ENCODE results near the gene SERTAD3.
A peak's percentile ranks its signal among the peaks of the same experiment; 100 is the strongest.
"Not testable (repeated sequence)": the region's sequence is repeated elsewhere in the genome, so short reads cannot be mapped to it uniquely, and the experiment has no call there.

The SERTAD3 gene

GRCh38 chr19:40444000-40444824 is at the start of gene SERTAD3:
TSS of gene SERTAD3 (minus strand) at chr19:40444335. CDS start at chr19:40442080, 2,255 bp downstream.
- DNase-seq, result peak; percentile 98

DNA sequence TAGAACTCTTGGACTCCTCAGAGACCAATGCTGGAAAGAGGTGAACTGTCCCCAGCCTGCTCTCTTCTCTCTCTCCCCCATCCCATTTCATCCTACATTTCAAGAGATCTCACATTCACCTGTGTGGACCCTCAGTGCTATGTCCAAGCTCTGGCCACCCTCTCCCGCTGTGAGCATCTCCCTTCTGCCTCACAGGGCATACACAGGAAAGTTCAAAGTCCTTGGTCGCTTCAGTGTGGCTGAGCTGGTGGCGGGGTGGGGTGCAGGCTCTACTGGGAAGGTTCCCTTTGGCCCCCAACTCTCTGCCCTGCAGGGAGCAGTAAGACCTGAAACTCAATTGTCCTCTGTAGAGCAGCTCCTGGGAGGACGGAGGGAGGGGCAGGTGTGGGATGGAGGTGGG is 49.6 kb upstream of the SERTAD3 start:
- DNase-seq, result no peak

DNA sequence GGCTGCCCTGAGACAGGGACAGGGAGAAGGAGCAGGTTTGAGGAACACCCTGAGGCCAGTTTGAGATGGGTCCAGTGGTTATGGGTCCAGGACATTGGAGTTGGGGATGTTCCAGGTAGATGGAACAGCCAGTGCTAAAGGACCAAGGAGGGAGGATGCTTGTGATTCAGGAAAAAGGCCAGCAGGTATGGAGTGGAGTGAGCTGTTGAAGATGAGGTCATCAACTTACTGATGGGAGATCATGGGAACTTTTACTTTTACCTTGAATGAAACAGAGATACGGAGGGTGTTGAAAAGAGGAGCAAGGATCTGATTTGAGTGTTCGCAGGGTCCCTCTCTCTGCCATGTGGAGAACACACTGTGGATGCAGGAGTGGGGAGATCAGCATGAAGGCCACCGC is 48.1 kb upstream of the SERTAD3 start:
- no peak for DNase-seq

DNA sequence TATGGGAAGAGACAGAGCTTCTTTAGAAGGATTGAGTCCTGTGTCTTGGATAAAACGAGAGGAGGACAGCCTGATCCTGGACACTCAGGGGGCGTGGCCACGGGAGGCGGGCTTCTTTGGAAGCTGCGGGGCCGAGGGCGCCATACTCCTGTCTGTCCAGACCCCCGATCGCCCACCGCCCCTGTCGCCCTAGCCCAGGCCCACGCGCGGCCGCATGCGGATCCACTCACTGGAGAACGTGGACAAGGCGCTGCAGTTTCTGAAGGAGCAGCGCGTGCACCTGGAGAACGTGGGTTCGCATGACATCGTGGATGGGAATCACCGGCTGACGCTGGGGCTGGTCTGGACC is 45.7 kb upstream of the SERTAD3 start:
- DNase-seq, result no peak

- no peak for DNase-seq
Observed at GRCh38 chr19:40486017-40486416, 41.9 kb upstream of the SERTAD3 start.

DNA sequence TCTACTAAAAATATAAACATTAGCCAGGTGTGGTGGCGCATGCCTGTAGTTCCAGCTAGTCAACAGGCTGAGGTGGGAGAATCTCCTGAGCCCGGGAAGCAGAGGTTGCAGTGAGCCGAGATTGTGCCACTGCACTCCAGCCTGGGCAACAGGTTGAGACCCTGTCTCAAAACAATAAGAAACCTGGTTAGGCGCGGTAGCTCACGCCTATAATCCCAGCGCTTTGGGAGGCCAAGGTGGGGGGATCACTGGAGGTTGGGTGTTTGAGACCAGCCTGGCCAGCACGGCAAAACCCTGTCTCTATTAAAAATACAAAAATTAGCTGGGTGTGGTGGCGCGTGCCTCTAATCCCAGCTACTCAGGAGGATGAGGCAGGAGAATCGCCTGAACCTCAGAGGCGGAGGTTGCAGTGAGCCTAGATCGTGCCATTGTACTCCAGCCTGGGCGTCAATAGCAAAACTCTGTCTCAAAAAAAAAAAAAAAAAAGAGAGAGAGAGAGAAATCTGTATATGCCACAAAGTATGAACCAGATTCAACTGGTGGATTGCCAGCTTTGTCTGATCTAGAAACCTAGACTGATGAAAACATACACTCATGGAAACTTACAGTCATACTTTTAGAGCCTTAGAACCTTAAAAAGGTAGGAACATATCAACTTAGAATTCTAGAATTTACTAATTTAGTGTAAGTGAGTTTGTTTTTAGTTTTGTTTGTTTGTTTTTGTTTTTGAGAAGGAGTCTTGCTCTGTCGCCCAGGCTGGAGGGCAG is 31.9 kb upstream of the SERTAD3 start:
- not testable (repeated sequence) for DNase-seq

DNA sequence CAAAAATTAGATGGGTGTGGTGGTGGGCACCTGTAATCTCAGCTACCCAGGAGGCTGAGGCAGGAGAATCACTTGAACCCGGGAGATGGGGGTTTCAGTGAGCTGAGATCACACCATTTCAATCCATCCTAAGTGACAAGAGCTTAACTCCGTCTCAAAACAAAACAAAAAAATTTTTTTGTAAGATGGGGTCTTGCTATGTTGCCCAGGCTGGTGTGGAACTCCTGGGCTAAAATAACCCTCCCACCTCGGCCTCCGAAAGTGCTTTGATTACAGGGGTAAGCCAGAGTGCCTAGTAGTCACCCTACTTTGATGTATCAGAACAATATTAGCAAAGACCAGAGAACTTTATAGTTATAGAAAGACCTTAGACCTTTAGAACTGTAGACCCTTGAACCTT is 30.6 kb upstream of the SERTAD3 start:
- DNase-seq, result no peak

- no peak for DNase-seq
Observed at GRCh38 chr19:40472516-40472915, 28.4 kb upstream of the SERTAD3 start.

DNA sequence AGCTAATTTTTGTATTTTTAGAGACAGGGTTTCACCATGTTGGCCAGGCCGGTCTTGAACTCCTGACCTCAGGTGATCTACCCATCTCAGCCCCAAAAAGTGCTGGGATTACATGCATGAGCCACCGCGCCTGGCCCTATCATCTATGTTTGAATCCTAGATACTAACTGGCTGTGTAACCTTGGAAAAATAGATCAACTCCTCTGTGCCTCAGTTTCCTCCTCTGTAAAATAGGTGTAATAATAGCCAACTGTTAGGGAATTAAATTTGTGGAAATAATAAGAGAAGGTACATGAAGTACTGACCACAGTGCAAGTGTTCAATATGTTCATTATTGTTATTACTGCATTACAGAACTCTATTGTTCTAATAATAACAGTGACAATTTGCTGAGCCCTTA is 27.0 kb upstream of the SERTAD3 start:
- no peak for DNase-seq

DNA sequence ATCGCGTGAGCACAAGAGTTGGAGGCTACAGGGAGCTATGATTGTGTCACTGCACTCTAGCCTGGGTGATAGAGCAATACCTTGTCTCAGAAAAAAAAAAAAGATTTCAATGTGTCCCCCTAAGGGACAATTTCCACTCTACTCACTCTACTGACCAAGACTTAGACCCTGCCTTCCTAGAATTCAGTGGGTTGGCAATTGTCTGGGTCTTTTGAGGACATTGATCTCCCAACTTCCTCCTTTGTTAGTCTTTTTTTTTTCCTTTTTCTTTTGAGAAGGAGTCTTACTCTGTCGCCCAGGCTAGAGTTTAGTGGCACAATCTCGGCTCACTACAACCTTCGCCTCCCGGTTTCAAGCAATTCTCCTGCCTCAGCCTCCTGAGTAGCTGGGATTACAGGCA is 24.9 kb upstream of the SERTAD3 start:
- DNase-seq, result no peak

GRCh38 chr19:40466985-40467734 is 23.0 kb upstream of the SERTAD3 start, which contains the start of gene SPTBN4:
TSS of gene SPTBN4 (plus strand) at chr19:40467001. CDS start at chr19:40472622, 5,621 bp downstream.
- DNase-seq, result peak; percentile 16

GRCh38 chr19:40466219-40466984 is 22.3 kb upstream of the SERTAD3 start:
- DNase-seq, result peak; percentile 79

GRCh38 chr19:40465557-40466218 is 21.6 kb upstream of the SERTAD3 start, which contains the start of gene BLVRB:
TSS of gene BLVRB (minus strand) at chr19:40465745. CDS start at chr19:40465688, 57 bp downstream.
- DNase-seq, result peak; percentile 100

DNA sequence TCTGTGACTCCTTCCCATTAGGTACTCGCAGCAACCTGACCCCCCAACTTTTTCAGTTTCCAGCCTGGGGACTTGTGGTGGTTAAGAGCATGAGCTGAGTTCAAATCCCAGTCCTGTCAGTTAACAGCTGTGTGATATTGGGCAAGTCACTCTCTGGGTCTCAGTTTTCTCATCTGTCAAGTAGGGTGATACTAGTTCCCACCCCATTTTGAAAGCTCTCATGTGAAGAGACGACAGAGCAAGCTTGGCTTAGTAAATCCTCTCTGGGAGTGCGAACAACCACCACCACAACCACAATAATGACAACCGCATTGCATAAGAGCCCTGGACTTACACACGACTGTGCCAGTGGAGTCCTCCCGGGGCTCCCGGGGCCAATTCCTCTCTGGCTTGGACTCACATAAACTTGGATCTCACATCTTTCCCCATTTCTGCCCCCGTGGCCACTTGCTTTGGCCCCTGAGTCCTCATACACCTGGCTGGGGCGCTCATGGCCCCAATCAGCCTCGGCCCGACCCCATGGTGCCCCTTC is 21.0 kb upstream of the SERTAD3 start:
- no peak for DNase-seq

DNA sequence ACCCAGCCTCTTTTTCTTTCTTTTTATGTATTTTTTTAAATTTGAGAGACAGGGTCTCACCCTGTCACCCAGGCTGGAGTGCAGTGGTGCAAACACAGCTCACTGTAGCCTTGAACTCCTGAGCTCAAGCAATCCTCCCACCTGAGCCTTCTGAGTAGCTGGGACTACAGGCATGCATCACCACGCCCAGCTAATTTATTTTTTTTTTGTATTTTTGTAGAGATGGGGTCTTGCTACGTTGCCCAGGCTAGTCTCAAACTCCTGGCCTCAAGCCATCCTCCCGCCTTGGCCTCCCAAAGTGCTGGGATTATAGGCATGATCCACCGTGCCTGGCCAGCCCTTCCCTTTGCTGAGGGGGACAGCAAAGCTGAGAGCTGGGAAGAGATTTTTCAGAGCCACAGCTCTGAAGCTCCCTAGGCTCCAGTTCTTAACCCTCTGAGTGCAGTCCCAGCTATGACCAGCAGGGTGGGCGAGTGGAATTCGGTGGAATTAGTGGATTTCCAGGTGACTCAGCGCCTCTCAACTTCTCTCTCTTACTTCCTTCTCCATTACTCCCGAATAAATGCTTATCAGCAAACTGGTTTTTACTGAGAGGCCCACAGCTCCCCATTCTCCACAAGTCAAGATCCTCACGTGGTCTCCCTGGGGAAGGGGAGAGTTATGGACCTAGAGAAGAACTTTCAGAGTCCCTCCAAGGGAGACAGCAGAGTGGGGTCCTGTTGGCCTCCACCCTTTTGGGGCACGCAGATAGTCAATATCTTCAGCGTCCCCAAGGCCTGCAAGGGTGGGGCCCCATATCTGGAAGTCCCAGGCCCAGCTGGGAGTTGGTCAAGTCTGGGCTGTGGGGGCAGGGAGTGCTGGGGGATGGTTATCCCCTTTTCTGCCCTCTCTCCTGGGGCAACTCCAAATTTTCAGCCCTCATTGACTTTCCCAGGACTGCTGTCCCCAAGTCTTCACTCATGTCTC is 20.2 kb upstream of the SERTAD3 start:
- DNase-seq, result peak; percentile 76

DNA sequence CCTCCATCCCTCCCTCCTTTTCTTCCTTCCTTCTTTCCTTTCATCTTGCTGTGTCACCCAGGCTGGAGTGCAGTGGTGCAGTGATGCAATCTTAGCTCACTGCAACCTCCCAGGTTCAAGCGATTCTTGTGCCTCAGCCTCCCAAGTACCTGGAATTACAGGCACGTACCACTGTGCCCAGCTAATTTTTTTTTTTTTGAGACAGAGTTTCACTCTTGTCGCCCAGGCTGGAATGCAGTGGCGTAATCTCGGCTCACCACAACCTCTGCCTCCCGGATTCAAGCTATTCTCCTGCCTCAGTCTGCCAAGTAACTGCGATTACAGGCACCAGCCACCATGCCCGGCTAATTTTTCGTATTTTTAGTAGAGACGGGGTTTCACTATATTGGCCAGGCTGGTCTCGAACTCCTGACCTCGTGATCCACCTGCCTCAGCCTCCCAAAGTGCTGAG is 19.5 kb upstream of the SERTAD3 start:
- DNase-seq, result not testable (repeated sequence)

DNA sequence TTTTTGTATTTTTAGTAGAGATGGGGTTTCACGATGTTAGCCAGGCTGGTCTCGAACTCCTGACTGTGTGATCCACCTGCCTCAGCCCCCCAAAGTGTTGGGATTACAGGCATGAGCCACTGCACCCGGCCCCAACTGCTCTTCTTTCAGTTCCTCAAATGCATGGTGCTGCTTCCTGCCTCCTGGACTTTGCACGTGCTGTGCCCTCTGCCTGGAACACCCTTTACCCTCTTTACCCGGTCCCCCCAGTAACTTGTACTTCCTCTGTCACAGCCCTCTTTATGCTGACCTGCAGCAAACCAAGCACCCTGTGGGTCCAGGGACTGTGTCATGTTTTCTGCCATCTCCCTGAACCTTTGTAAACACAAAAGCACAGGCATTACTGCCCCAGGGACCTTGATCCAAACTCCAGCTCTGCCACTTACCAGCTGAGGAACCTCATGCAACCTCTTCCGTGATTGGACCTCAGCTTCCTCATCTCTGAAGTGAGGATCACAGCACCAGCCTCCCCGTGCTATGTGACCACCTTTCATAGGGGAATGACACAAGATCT is 17.6 kb upstream of the SERTAD3 start:
- DNase-seq, result no peak

DNA sequence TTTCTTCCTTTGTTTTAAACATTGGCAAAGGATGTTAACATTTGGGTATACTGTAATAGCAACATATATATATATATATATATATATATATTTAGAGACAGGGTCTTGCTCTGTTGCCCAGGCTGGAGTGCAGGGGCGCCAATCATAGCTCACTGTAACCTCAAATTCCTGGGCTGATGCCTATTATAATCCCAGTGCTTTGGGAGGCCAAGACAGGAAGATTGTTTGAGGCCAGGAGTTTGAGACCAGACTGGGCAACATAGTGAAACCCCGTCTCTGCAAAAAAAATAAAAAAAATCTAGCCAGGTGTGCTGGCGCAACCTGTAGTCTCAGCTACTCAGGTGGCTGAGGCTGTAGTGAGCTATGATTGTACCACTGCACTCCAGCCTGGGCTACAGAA is 16.1 kb upstream of the SERTAD3 start:
- DNase-seq, result no peak

DNA sequence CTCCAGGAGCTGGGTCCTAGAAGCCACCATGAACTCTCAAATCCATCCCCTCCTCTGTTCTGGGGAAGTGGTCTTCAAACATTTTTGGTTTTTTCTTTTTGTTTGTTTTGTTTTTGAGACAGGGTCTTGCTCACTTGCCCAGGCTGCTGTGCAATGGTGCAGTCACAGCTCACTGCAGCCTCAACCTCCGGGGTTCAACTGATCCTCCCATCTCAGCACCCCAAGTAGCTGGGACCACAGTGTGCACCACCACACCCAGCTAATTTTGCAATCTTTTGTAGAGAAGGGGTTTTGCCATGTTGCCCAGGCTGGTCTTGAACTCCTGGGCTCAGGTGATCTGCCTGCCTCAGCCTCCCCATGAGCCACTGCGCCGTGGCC is 14.5 kb upstream of the SERTAD3 start:
- DNase-seq, result no peak

Data from activated naive CD4-positive, alpha-beta T cell treated with anti-CD3 and anti-CD28 coated beads, Interleukin-2, amount 50 U/mL, for 16 hours (primary cell).